Cardiac muscle cell (in vitro differentiated cells and primary cell): ENCODE data around the gene NRIP3. TPM values are rescaled to one million over a fixed set of nuclear protein-coding genes. Genes with fewer than 3 reads are reported as not detected.
"Not testable (repeated sequence)": the region's sequence is repeated elsewhere in the genome, so short reads cannot be mapped to it uniquely, and the experiment has no call there.

Source experiments
- DNase-seq, 2 donors: peaks; one replicate each; pipeline versions ENCODE4 v3.0.0 to v3.0.0-alpha.2; 2010 to 2017; ENCODE audit warnings: low read depth in 1 of 2, low spot score in 1 of 2
- H3K27ac ChIP-seq: fragments of 200-600 bp; sonication (generic); 2 replicates; pipeline ENCODE4 v1.5.1; 2016
- H3K27me3 ChIP-seq: fragments of 200-600 bp; sonication (generic); 2 replicates; pipeline ENCODE4 v1.6.0; 2016; ENCODE audit warnings: control low read depth
- H3K36me3 ChIP-seq: fragments of 200-600 bp; sonication (generic); 2 replicates; pipeline ENCODE4 v1.5.1; 2016; ENCODE audit warnings: control low read depth
- H3K4me1 ChIP-seq: fragments of 200-600 bp; sonication (generic); 2 replicates; pipeline ENCODE4 v1.8.1; 2017; ENCODE audit warnings: low read depth, mild to moderate bottlenecking, mixed run types
- H3K4me3 ChIP-seq: fragments of 200-600 bp; sonication (generic); 2 replicates; pipeline ENCODE4 v1.5.1; 2016; ENCODE audit warnings: mild to moderate bottlenecking
- H3K9me3 ChIP-seq: fragments of 200-600 bp; sonication (generic); 2 replicates; pipeline ENCODE4 v1.5.1; 2017; ENCODE audit warnings: low read depth, mild to moderate bottlenecking, control low read depth
- CTCF ChIP-seq: IDR thresholded peaks from 2 replicates; pipeline ENCODE4 v1.5.1; 2012; ENCODE audit warnings: low read depth, mild to moderate bottlenecking, low read length
- polyA plus RNA-seq: library from polyadenylated mRNA; unstranded; fragments of >200 nt; fragmentation: Nextera tagmentation; extraction: Ambion mirVana; gene quantifications from 2 replicates; pipeline ENCODE4 v1.2.1, GENCODE V29; 2016
- total RNA-seq: library from RNA; depleted of rRNA; stranded (reverse); fragments of >200 nt; gene quantifications from 2 replicates; pipeline ENCODE4 v1.2.3, GENCODE V29; 2016

The NRIP3 gene
- total and polyA plus RNA-seq, 2 experiments from 2014 or later, result 0.04 to 2.5 TPM

GRCh38 chr11:9016916-9017642, 13.3 kb upstream of the NRIP3 start:
- no peak for TF ChIP-seq CTCF
- Histone ChIP-seq H3K27ac (no peak overlapping the region), H3K27me3 (no peaks in the 10 kb centered on the region), H3K9me3 (no peaks in the 10 kb centered on the region), H3K4me3 (no peak overlapping the region), H3K4me1 (no peaks in the 10 kb centered on the region), H3K36me3 (no peaks in the 10 kb centered on the region)
- no peak for DNase-seq

- no peak overlapping the region for H3K27ac ChIP-seq
- no peaks in the 10 kb centered on the region for H3K27me3 ChIP-seq
- peak; percentile 85 for TF ChIP-seq CTCF
- no peaks in the 10 kb centered on the region for H3K9me3 ChIP-seq
- no peak overlapping the region for H3K4me3 ChIP-seq
- no peaks in the 10 kb centered on the region for H3K4me1 ChIP-seq
- no peaks in the 10 kb centered on the region for H3K36me3 ChIP-seq
- DNase-seq, result peak; percentile 82 to 87
Measured at GRCh38 chr11:9015677-9016076, 11.9 kb upstream of the NRIP3 start.

DNA sequence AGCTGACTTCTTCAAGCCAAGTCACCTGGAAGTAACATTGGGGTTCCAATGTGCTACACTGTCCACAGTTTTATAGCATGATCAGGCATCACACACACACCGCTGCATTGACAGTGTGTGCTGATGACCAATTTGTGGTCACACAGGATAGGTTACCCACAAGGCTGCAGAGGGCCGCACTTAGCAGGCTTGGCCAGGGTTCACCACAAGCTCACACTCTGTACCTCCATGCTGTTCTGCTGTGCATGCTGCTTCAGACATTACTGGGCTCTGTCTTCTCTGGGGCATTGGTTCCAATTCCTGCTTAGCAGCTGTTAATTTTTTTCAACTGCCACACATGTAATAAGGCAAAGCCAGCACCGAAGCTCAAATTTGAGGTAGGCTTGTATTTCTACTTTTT, 11.0 kb upstream of the NRIP3 start:
- H3K9me3 ChIP-seq, result no peaks in the 10 kb centered on the region
- no peak for TF ChIP-seq CTCF
- H3K4me3 ChIP-seq, result no peak overlapping the region
- H3K4me1 ChIP-seq, result no peaks in the 10 kb centered on the region
- H3K27me3 ChIP-seq, result no peaks in the 10 kb centered on the region
- H3K36me3 ChIP-seq, result no peaks in the 10 kb centered on the region
- no peak for DNase-seq
- H3K27ac ChIP-seq, result no peak overlapping the region

DNA sequence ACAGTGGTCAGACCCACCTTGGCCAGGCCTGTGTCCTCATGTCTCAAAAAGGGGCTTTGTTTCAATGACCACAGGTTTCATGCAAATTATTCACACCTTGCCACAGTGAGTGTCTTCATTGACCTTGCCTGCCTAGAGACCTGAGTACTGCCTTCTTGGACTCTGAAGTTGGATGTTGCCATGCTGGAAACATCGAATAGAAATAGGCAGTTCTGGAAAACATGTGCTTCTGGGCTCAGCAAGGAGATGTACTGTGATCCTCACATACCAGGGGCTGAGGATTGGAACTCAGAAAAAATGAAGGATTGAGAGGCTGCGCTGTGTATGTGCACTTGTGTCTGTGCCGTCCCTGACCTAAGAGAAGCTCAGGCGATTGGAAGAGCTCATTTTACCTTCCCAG, 9.6 kb upstream of the NRIP3 start:
- H3K9me3 ChIP-seq, result no peaks in the 10 kb centered on the region
- H3K27me3 ChIP-seq, result peaks cover 8% of the 10 kb centered on the region
- no peak for TF ChIP-seq CTCF
- H3K4me1 ChIP-seq, result no peaks in the 10 kb centered on the region
- no peak for DNase-seq
- H3K4me3 ChIP-seq, result no peak overlapping the region
- H3K36me3 ChIP-seq, result no peaks in the 10 kb centered on the region
- no peak overlapping the region for H3K27ac ChIP-seq

DNA sequence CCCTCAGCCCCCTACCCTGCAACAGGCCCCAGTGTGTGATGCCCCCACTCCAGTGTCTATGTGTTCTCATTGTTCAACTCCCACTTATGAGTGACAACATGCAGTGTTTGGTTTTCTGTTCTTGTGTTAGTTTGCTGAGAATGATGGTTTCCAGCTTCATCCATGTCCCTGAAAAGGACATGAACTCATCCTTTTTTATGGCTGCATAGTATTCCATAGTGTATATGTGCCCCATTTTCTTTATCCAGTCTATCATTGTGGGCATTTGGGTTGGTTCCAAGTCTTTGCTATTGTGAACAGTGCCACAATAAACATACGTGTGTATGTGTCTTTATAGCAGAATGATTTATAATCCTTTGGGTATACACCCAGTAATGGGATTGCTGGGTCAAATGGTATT, 5.7 kb upstream of the NRIP3 start:
- not testable (repeated sequence) for H3K4me3 ChIP-seq, H3K9me3 ChIP-seq, H3K36me3 ChIP-seq, DNase-seq, H3K27ac ChIP-seq, H3K4me1 ChIP-seq
- H3K27me3 ChIP-seq, result peaks cover 46% of the 10 kb centered on the region

DNA sequence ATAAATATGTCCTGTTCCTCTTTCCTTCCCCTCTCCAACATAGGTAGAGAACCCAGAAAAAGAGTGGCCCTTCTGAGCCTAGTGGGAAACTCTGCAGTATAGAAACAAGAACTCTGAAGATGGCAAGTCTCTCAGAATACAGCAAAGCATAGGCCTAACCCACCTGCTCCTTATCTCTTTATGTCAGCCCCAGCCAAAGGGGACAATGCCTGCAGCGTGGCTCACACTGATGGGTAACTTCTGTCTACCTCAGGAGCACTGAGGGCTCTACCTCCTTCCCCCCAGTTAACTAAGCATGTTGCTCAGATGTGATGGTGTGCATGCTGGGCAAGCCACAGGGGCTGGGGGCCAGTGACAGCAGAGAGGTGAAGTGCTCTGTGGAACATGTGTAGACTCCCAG, 4.9 kb upstream of the NRIP3 start:
- H3K9me3 ChIP-seq, result no peaks in the 10 kb centered on the region
- TF ChIP-seq CTCF, result no peak
- no peak overlapping the region for H3K27ac ChIP-seq
- H3K27me3 ChIP-seq, result peaks cover 55% of the 10 kb centered on the region
- H3K4me3 ChIP-seq, result no peak overlapping the region
- H3K36me3 ChIP-seq, result no peaks in the 10 kb centered on the region
- H3K4me1 ChIP-seq, result no peaks in the 10 kb centered on the region
- DNase-seq, result no peak
